Transverse colon (tissue), 4 donors: ENCODE measurements around the gene TMEM269. TPM values are rescaled to one million over a fixed set of nuclear protein-coding genes. Genes with fewer than 3 reads are reported as not detected.

Source experiments
- DNase-seq: peaks from one replicate; pipeline ENCODE4 v3.0.0-alpha.2; 2019
- H3K27ac ChIP-seq, 4 donors: fragments of 200-600 bp; sonication (generic); 2 replicates each; pipeline ENCODE4 v1.5.1; 2016 to 2018; ENCODE audit warnings: inconsistent platforms in 4 of 4
- H3K27me3 ChIP-seq: fragments of 200-600 bp; sonication (generic); 2 replicates; pipeline ENCODE4 v1.5.1; 2017; ENCODE audit warnings: inconsistent platforms
- H3K36me3 ChIP-seq, 4 donors: fragments of 200-600 bp; sonication (generic); 2 replicates each; pipeline ENCODE4 v1.5.1; 2017 to 2019; ENCODE audit warnings: inconsistent platforms in 4 of 4
- H3K4me1 ChIP-seq, 4 donors: fragments of 200-600 bp; sonication (generic); 2 replicates each; pipeline ENCODE4 v1.5.1; 2017 to 2020; ENCODE audit warnings: inconsistent platforms in 4 of 4
- H3K4me3 ChIP-seq, 4 donors: fragments of 200-600 bp; sonication (generic); 1 replicate in 1 of 4; 2 replicates in 3 of 4; pipeline versions ENCODE4 v1.5.1 to v1.6.1; 2017 to 2019; ENCODE audit warnings: inconsistent platforms in 4 of 4
- H3K9me3 ChIP-seq, 2 donors: fragments of 200-600 bp; sonication (generic); 2 replicates each; pipeline ENCODE4 v1.5.1; 2017 to 2019; ENCODE audit warnings: inconsistent platforms in 2 of 2
- EP300 ChIP-seq: sonication (generic); formaldehyde crosslinking; IDR thresholded peaks from one replicate; pipeline ENCODE4 v1.6.1; 2017; ENCODE audit warnings: antibody characterized with exemption, low read depth
- POLR2A ChIP-seq: fragments of 450-650 bp; IDR thresholded peaks from one replicate; pipeline ENCODE4 v1.6.1; 2016; ENCODE audit warnings: antibody characterized with exemption, mild to moderate bottlenecking, moderate library complexity
- POLR2AphosphoS5 ChIP-seq, 3 donors: sonication (generic); formaldehyde crosslinking; IDR thresholded peaks; one replicate each; pipeline ENCODE4 v1.6.1; 2016; ENCODE audit warnings: antibody characterized with exemption in 3 of 3
- WGBS, 2 donors: methylation state at CpG; one replicate each; pipeline ENCODE4 v1.1.5; 2018; ENCODE audit warnings: low coverage in 1 of 2; 5-methylcytosine and 5-hydroxymethylcytosine counted together
- in situ Hi-C, 4 donors: fragments of 200-750 bp; cut with MboI; loops; one replicate each; pipeline versions ENCODE4 v1.15.0 to v1.15.1; 2017; ENCODE audit warnings: low sequenced_read_pairs in 3 of 4, low pct_ligation_motif_present in 1 of 4, low pct_unique_long_range_greater_than_20kb in 1 of 4
- intact Hi-C: fragments of 100-400 bp; cut with DNase I; formaldehyde crosslinking; loops from one replicate; pipeline ENCODE4 v1.15.1; 2023; ENCODE audit warnings: low total_unique reads
- total RNA-seq, 4 donors: library from RNA; depleted of rRNA; stranded (reverse); fragments of >200 nt; gene quantifications; one replicate each; pipeline ENCODE4 v1.1.0, GENCODE V29; 2016
- TF ChIP-seq, protein P1 (sequence below), 5 experiments: fragments of 200-600 bp in 3 of 5; fragments of 450-650 bp in 2 of 5; sonication (generic) in 3 of 5; IDR thresholded peaks; 1 replicate in 2 of 5; 2 replicates in 3 of 5; pipeline ENCODE4 v1.5.1; 2016 to 2017; ENCODE audit warnings: antibody characterized with exemption in 5 of 5, inconsistent platforms in 3 of 5, mild to moderate bottlenecking in 2 of 5, moderate library complexity in 1 of 5

Gene TMEM269
- total RNA-seq, 4 donors from 2014 or later = 0.37 TPM; not detected in 3

DNA sequence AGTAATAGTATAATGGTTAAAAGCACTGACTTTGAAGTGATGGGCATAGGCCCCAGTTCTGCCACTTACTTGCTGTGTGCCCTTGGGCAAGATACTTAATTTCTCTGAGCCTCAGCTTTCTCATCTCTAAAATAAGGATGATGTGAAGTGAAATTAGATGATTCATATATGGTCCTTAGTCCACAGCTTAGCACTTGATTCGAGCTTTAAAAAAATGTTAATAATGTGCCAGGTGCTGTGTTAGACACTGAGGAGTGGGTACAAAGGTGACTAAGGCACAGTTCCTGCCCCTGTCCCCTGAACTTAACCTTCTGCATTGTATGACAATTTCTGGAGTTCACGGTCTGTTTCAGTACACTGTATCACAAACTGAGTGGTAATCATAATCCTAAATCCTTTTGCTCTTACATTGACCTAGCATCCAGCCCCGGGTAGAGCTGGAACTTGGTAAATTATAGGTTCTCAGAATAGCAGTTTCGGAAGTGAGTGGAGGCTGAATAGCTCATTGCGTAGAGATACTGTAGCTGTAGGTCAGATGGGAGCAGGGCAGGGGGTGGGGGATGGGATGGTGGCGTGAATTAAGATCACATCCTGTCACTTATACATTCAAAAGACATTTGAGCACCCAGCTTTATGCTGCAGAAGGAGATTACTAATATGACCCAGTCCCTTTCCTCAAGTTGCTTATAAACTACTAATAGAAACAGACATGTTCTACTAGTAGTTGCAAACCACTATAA lies 63.1 kb downstream of the TMEM269 start:
- in situ Hi-C loops = no loop called here
- WGBS, 2 donors = 65 to 66% methylated on average over 2 to 6 of the region's 6 CpGs
- H3K4me3 ChIP-seq = peak overlapping the region in 1 of 4 donors; percentile 77

DNA sequence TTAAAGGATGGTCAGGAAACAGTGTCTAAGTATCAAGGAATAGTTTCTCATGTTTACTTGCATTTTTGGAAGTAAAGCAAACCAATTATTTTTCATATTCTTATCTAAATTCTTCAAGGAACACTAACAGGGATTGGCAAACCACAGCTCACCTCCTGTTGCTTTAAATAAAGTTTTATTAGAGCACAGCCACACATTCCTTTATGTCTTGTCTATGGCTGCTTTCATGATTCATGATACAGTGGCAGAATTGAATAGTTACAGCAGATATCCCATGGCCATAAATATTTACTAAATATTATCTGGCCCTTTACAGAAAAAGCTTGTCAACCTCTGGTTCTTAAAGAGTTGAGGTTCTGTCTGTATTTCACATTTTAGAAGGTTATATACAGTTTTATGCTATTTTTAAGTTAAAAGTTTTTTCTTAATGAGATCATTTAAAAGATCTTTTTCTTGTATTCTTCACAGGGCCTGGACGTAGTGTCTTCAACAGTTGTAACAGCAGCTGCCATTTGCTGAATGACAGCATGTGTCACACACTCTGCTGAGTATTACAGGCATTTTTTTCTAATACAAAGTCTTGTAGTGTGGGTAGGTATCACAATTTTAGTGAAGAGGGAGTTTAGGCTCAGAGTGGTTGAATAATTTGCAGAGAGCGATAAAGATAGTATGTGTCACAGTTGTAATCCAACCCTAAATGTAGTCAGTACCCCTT lies 64.2 kb downstream of the TMEM269 start:
- no peak for DNase-seq
- Histone ChIP-seq H3K27me3 (no peaks in the 10 kb centered on the region), H3K9me3 (no peaks in the 10 kb centered on the region), H3K27ac (no peak overlapping the region), H3K4me3 (no peak overlapping the region), H3K36me3 (peaks cover 0 to 12% (median 2%) of the 10 kb centered on the region in 4 donors), H3K4me1 (peaks cover 10 to 19% (median 13%) of the 10 kb centered on the region in 4 donors)
- intact Hi-C loops = loop anchor here (10.0 kb wide), 1 partner anchor 74 kb away; no protein-coding TSS in a partner anchor
- 95 to 96% methylated on average over 2 of the region's 2 CpGs for WGBS, 2 donors
- TF ChIP-seq POLR2AphosphoS5 (IDR thresholded peaks at IDR 0.05) (no peak), POLR2A (no peak), EP300 (no peak)
- TF ChIP-seq, protein P1, sequence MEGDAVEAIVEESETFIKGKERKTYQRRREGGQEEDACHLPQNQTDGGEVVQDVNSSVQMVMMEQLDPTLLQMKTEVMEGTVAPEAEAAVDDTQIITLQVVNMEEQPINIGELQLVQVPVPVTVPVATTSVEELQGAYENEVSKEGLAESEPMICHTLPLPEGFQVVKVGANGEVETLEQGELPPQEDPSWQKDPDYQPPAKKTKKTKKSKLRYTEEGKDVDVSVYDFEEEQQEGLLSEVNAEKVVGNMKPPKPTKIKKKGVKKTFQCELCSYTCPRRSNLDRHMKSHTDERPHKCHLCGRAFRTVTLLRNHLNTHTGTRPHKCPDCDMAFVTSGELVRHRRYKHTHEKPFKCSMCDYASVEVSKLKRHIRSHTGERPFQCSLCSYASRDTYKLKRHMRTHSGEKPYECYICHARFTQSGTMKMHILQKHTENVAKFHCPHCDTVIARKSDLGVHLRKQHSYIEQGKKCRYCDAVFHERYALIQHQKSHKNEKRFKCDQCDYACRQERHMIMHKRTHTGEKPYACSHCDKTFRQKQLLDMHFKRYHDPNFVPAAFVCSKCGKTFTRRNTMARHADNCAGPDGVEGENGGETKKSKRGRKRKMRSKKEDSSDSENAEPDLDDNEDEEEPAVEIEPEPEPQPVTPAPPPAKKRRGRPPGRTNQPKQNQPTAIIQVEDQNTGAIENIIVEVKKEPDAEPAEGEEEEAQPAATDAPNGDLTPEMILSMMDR (IDR thresholded peaks at IDR 0.05) = no peak
- in situ Hi-C loops = no loop called here

More for the DNA sequence above, 63.1 kb downstream of the TMEM269 start:
- intact Hi-C loops = loop anchor here (10.0 kb wide), 1 partner anchor 73 kb away; no protein-coding TSS in a partner anchor
- Histone ChIP-seq H3K36me3 (peaks cover 0 to 12% (median 2%) of the 10 kb centered on the region in 4 donors), H3K4me1 (peaks cover 10 to 19% (median 13%) of the 10 kb centered on the region in 4 donors), H3K27ac (no peak overlapping the region), H3K27me3 (no peaks in the 10 kb centered on the region), H3K9me3 (no peaks in the 10 kb centered on the region)
- DNase-seq = no peak
- TF ChIP-seq POLR2A (no peak), POLR2AphosphoS5 (IDR thresholded peaks at IDR 0.05) (no peak), EP300 (no peak)
- TF ChIP-seq, protein P1 (IDR thresholded peaks at IDR 0.05) = no peak

DNA sequence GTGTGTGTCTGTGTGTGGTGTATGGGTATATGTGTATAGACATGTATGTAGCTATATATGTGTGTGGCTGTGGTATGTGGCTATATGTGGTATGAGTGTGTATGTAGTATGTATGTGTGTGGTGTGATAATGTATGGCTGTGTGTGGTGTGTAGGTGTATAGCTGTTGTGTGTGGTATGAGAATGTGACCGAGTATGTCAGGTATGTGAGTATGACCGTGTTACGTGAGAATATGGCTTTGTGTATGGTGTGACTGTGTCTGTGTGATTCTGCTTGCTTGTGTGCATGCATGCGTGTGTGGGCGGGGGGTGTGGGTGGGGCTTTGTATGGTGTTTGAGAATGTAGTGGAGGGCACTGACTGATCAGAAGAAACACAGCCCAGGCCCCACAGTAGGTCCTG lies 65.2 kb downstream of the TMEM269 start:
- WGBS, 2 donors = 90 to 98% methylated on average over 2 to 5 of the region's 5 CpGs
- in situ Hi-C loops (no loop called here), intact Hi-C loops (loop anchor here (10.0 kb wide), 1 partner anchor 75 kb away; no protein-coding TSS in a partner anchor)
- no peak for DNase-seq
- Histone ChIP-seq H3K4me1 (peaks cover 10 to 19% (median 13%) of the 10 kb centered on the region in 4 donors), H3K4me3 (no peak overlapping the region), H3K36me3 (peaks cover 0 to 12% (median 2%) of the 10 kb centered on the region in 4 donors), H3K9me3 (no peaks in the 10 kb centered on the region), H3K27ac (no peak overlapping the region), H3K27me3 (no peaks in the 10 kb centered on the region)
- no peak for TF ChIP-seq POLR2AphosphoS5 (IDR thresholded peaks at IDR 0.05)
- TF ChIP-seq POLR2A = no peak
- TF ChIP-seq EP300 = no peak
- TF ChIP-seq, protein P1 (IDR thresholded peaks at IDR 0.05) = no peak

Other genes starting within 250 kb of the TMEM269 start
- gene PPIH, start 126.6 kb upstream of the TMEM269 start, total RNA-seq = 10 to 100 TPM in 3 of 4 donors, not detected in 1; 16.9 to 26.5 (median 24.6) TPM
- 100 to 1,000 TPM; 288 to 403 (median 380) TPM for gene YBX1, start 102.6 kb upstream of the TMEM269 start, total RNA-seq
- gene CLDN19, start 44.8 kb upstream of the TMEM269 start, total RNA-seq = under 1 TPM in 1 of 4 donors, not detected in 3; 0.27 TPM
- gene P3H1, start 18.0 kb upstream of the TMEM269 start, total RNA-seq = 10 to 100 TPM in 3 of 4 donors, 1 to 10 TPM in 1; 8.7 to 37.2 (median 10.2) TPM
- 10 to 100 TPM in 1 of 4 donors, 1 to 10 TPM in 3; 4.0 to 81.2 (median 8.1) TPM for gene C1orf50, start 17.7 kb upstream of the TMEM269 start, total RNA-seq
- 10 to 100 TPM; 12.5 to 30.7 (median 14.1) TPM for gene ERMAP, start 32.1 kb downstream of the TMEM269 start, total RNA-seq
- gene SVBP, start 32.4 kb downstream of the TMEM269 start, total RNA-seq = 10 to 100 TPM; 15.3 to 33.3 (median 17.6) TPM
- 10 to 100 TPM in 1 of 4 donors, 1 to 10 TPM in 2, under 1 TPM in 1; 1.00 to 11.3 (median 6.0) TPM for gene ZNF691, start 61.6 kb downstream of the TMEM269 start, total RNA-seq
- 10 to 100 TPM; 37.2 to 98.9 (median 69.1) TPM for gene SLC2A1, start 173.9 kb downstream of the TMEM269 start, total RNA-seq